HCT116 (cell line): Measurements from ENCODE around the gene ADORA3. TPM values are rescaled to one million over a fixed set of nuclear protein-coding genes. Genes with fewer than 3 reads are reported as not detected.

ENCODE experiments used
- ATAC-seq: fragments of 200-7000 bp; cut with Tn5 transposase; 2 replicates; pipeline ENCODE4 v1.9.1; 2020; ENCODE audit warnings: mild to moderate bottlenecking, moderate library complexity
- BruUV-seq: library from RNA; stranded (reverse); fragments of 400-500 nt; replicated peaks from 2 replicates; lab custom pipeline; 2021; lab: Mats Ljungman, UMichigan
- CTCF ChIA-PET: fragments of 300-600 bp; sonication (Branson Sonifier 250); formaldehyde crosslinking; loops from one replicate; lab custom pipeline; 2021; ENCODE audit warnings: antibody characterized with exemption; lab: Charles Lee
- POLR2A ChIA-PET: fragments of 300-600, 350-600 bp; sonication (Branson Sonifier 250); formaldehyde crosslinking; loops from one replicate; lab custom pipeline; 2021; ENCODE audit warnings: antibody characterized with exemption; lab: Charles Lee
- RAD21 ChIA-PET, 2 experiments: fragments of 300-600 bp; sonication (Branson Sonifier 250); formaldehyde crosslinking; loops; one replicate each; lab custom pipeline; 2023; ENCODE audit warnings: low total read pairs in 2 of 2; ENCODE audit not compliant: uncharacterized antibody in 2 of 2, unreplicated experiment in 2 of 2, low non-redundant PET in 1 of 2; lab: Charles Lee
- DNase-seq: peaks from one replicate; pipeline ENCODE4 v3.0.0-alpha.2; 2010; ENCODE audit warnings: low read depth, low spot score
- H2AFZ ChIP-seq: fragments of 200-600 bp; shearing (Covaris generic), sonication (generic); 2 replicates; pipeline ENCODE4 v1.6.1; 2017; ENCODE audit warnings: low read depth, mixed run types, mixed read lengths, antibody characterized with exemption, low read length; ENCODE audit not compliant: poor library complexity, severe bottlenecking
- H3K27ac ChIP-seq: 2 replicates; pipeline ENCODE4 v1.5.1; 2012; ENCODE audit warnings: low read depth, low read length
- H3K27me3 ChIP-seq: fragments of 200-600 bp; sonication (generic); 2 replicates; pipeline ENCODE4 v1.6.1; 2016; ENCODE audit warnings: mixed run types, low read length, mixed read lengths; ENCODE audit not compliant: insufficient read depth
- H3K36me3 ChIP-seq, 2 experiments: fragments of 200-500 bp in 1 of 2; fragments of 200-600 bp in 1 of 2; sonication (Bioruptor generic) in 1 of 2; sonication (generic) in 1 of 2; 2 replicates each; pipeline versions ENCODE4 v1.5.1 to v1.6.1; 2014 to 2016; ENCODE audit warnings: low read length in 2 of 2, inconsistent platforms in 1 of 2, mixed read lengths in 1 of 2, mixed run types in 1 of 2; ENCODE audit not compliant: insufficient read depth in 2 of 2, control insufficient read depth in 1 of 2
- H3K4me1 ChIP-seq, 2 experiments: fragments of 200-600 bp in 1 of 2; sonication (generic) in 1 of 2; 2 replicates each; pipeline versions ENCODE4 v1.5.1 to v1.6.1; 2012 to 2017; ENCODE audit warnings: low read length in 2 of 2, inconsistent platforms in 1 of 2, mild to moderate bottlenecking in 1 of 2, mixed read lengths in 1 of 2, mixed run types in 1 of 2, moderate library complexity in 1 of 2; ENCODE audit not compliant: insufficient read depth in 2 of 2, control insufficient read depth in 1 of 2
- H3K4me2 ChIP-seq: fragments of 200-600 bp; sonication (generic); 2 replicates; pipeline ENCODE4 v1.6.1; 2017; ENCODE audit warnings: mixed run types, low read length, mixed read lengths
- H3K4me3 ChIP-seq, 2 experiments: fragments of 200-600 bp in 1 of 2; sonication (generic) in 1 of 2; replicated peaks in 1 of 2; 2 replicates each; pipeline ENCODE4 v1.5.1; 2011 to 2016; ENCODE audit warnings: low read length in 2 of 2, control low read depth in 1 of 2, low read depth in 1 of 2, mild to moderate bottlenecking in 1 of 2, mixed read lengths in 1 of 2, mixed run types in 1 of 2
- H3K79me2 ChIP-seq: fragments of 200-600 bp; sonication (generic); 2 replicates; pipeline ENCODE4 v1.6.1; 2017; ENCODE audit warnings: mild to moderate bottlenecking, mixed run types, low read length, moderate library complexity, mixed read lengths; ENCODE audit not compliant: insufficient read depth
- H3K9ac ChIP-seq: fragments of 200-600 bp; sonication (generic); 2 replicates; pipeline ENCODE4 v1.6.1; 2016; ENCODE audit warnings: low read length, mixed read lengths
- H3K9me2 ChIP-seq: fragments of 200-600 bp; sonication (generic), shearing (Covaris generic); 2 replicates; pipeline ENCODE4 v1.6.1; 2017; ENCODE audit warnings: mixed run types, mild to moderate bottlenecking, moderate library complexity; ENCODE audit not compliant: insufficient read depth
- H3K9me3 ChIP-seq, 2 experiments: fragments of 200-500 bp in 1 of 2; fragments of 200-600 bp in 1 of 2; sonication (Bioruptor generic) in 1 of 2; sonication (generic) in 1 of 2; 2 replicates each; pipeline ENCODE4 v1.6.1; 2014 to 2017; ENCODE audit warnings: low read length in 2 of 2, mixed read lengths in 2 of 2, inconsistent platforms in 1 of 2, low read depth in 1 of 2, mild to moderate bottlenecking in 1 of 2, mixed run types in 1 of 2, moderate library complexity in 1 of 2; ENCODE audit not compliant: control insufficient read depth in 1 of 2, insufficient read depth in 1 of 2
- H4K20me1 ChIP-seq: fragments of 200-600 bp; sonication (generic), shearing (Covaris generic); 2 replicates; pipeline ENCODE4 v1.6.1; 2017; ENCODE audit warnings: mixed run types, mild to moderate bottlenecking, moderate library complexity; ENCODE audit not compliant: insufficient read depth
- ATF3 ChIP-seq: IDR thresholded peaks from 2 replicates; pipeline ENCODE4 v1.6.1; 2012
- CEBPB ChIP-seq: IDR thresholded peaks from 2 replicates; pipeline ENCODE4 v1.6.1; 2012; ENCODE audit warnings: low read depth
- CTCF ChIP-seq, 3 experiments: fragments of 200-600 bp in 1 of 3; sonication (generic) in 1 of 3; IDR thresholded peaks in 2 of 3; conservative IDR thresholded peaks in 1 of 3; 2 replicates each; pipeline ENCODE4 v1.5.1; 2012 to 2017; ENCODE audit warnings: low read depth in 2 of 3, low read length in 2 of 3, antibody characterized with exemption in 1 of 3, borderline replicate concordance in 1 of 3, control low read depth in 1 of 3, mild to moderate bottlenecking in 1 of 3, mixed read lengths in 1 of 3, mixed run types in 1 of 3, moderate library complexity in 1 of 3; ENCODE audit not compliant: insufficient read depth in 1 of 3
- EGR1 ChIP-seq: IDR thresholded peaks from 2 replicates; pipeline ENCODE4 v1.6.1; 2012; ENCODE audit warnings: low read depth
- ELF1 ChIP-seq: IDR thresholded peaks from 2 replicates; pipeline ENCODE4 v1.6.1; 2012; ENCODE audit warnings: low read depth, borderline replicate concordance
- EZH2 ChIP-seq: fragments of 200-600 bp; sonication (generic); IDR thresholded peaks from 2 replicates; pipeline ENCODE4 v1.6.1; 2017; ENCODE audit warnings: antibody characterized with exemption, mixed run types
- MAX ChIP-seq: IDR thresholded peaks from 2 replicates; pipeline ENCODE4 v1.6.1; 2012
- POLR2A ChIP-seq: IDR thresholded peaks from 2 replicates; pipeline ENCODE4 v1.7.0; 2011; ENCODE audit warnings: borderline replicate concordance; ENCODE audit not compliant: insufficient read depth, insufficient read length; ENCODE audit errors: extremely low read depth
- SIN3A ChIP-seq: IDR thresholded peaks from 2 replicates; pipeline ENCODE4 v1.6.1; 2012; ENCODE audit warnings: low read depth
- SRF ChIP-seq: IDR thresholded peaks from 2 replicates; pipeline ENCODE4 v1.6.1; 2012; ENCODE audit warnings: low read depth
- TCF7L2 ChIP-seq: IDR thresholded peaks from 2 replicates; pipeline ENCODE4 v1.7.0; 2011; ENCODE audit warnings: borderline replicate concordance, inconsistent platforms; ENCODE audit not compliant: insufficient read depth, insufficient read length; ENCODE audit errors: extremely low read depth
- YY1 ChIP-seq: IDR thresholded peaks from 2 replicates; pipeline ENCODE4 v1.6.1; 2011; ENCODE audit warnings: low read length, low read depth, moderate library complexity, mild to moderate bottlenecking; ENCODE audit not compliant: insufficient replicate concordance; ENCODE audit errors: extremely low read depth
- intact Hi-C: fragments of 100-400 bp; cut with micrococcal nuclease; formaldehyde crosslinking; loops from 2 replicates; pipeline ENCODE4 v1.10.0; 2022
- total RNA-seq: library from RNA; stranded (reverse); gene quantifications from one replicate; pipeline ENCODE4 v1.2.1, GENCODE V29; 2021; ENCODE audit not compliant: unreplicated experiment

Gene ADORA3
- total RNA-seq, 1 experiment from 2014 or later, result not detected

- no peaks in the 10 kb centered on the region for H3K9me2 ChIP-seq
- H3K9ac ChIP-seq, result no peak overlapping the region
- no peaks in the 10 kb centered on the region for H3K79me2 ChIP-seq
- no peak overlapping the region for H3K4me3 ChIP-seq
- ChIA-PET POLR2A (no interaction called here), RAD21 (no interaction called here), CTCF (no interaction called here)
- no peak overlapping the region for H3K27ac ChIP-seq
- no peaks in the 10 kb centered on the region for H3K9me3 ChIP-seq
- ATAC-seq (no peak), DNase-seq (no peak)
- H3K36me3 ChIP-seq, result no peaks in the 10 kb centered on the region
- no TSS peak for BruUV-seq
- intact Hi-C loops, result no loop called here
- no peaks in the 10 kb centered on the region for H3K4me1 ChIP-seq
- H3K4me2 ChIP-seq, result no peak overlapping the region
- no peaks in the 10 kb centered on the region for H4K20me1 ChIP-seq
- TF ChIP-seq TCF7L2 (no peak), CTCF (IDR thresholded peaks at IDR 0.05 in 2 of 3, conservative IDR thresholded peaks at IDR 0.05 in 1 of 3; ENCODE audit: borderline replicate concordance in 1 of 3, insufficient read depth in 1 of 3, low read depth in 2 of 3, low read length in 2 of 3) (no peak), EZH2 (no peak), EGR1 (no peak), SIN3A (no peak), ELF1 (no peak), SRF (no peak), YY1 (no peak), MAX (no peak), CEBPB (no peak), POLR2A (no peak), ATF3 (no peak)
- no peak overlapping the region for H2AFZ ChIP-seq
- H3K27me3 ChIP-seq, result no peaks in the 10 kb centered on the region
Observed at GRCh38 chr1:111487133-111487532, 16.3 kb downstream of the ADORA3 start.
